AG09309 (cell line): ENCODE data around the gene GPATCH1.

Experiments
- DNase-seq: peaks from one replicate; pipeline ENCODE4 v3.0.0-alpha.2; 2010; ENCODE audit warnings: low read depth
- H3K4me3 ChIP-seq: 2 replicates; pipeline ENCODE4 v1.5.1; 2011; ENCODE audit warnings: mild to moderate bottlenecking, low read depth, low read length, moderate library complexity; ENCODE audit not compliant: control insufficient read depth
- TF ChIP-seq, protein P1 (sequence below): IDR thresholded peaks from 2 replicates; pipeline ENCODE4 v1.5.1; 2011; ENCODE audit warnings: mild to moderate bottlenecking, low read depth, low read length, inconsistent platforms; ENCODE audit not compliant: insufficient read depth, control insufficient read depth; ENCODE audit errors: missing control alignments

GPATCH1 gene

DNA sequence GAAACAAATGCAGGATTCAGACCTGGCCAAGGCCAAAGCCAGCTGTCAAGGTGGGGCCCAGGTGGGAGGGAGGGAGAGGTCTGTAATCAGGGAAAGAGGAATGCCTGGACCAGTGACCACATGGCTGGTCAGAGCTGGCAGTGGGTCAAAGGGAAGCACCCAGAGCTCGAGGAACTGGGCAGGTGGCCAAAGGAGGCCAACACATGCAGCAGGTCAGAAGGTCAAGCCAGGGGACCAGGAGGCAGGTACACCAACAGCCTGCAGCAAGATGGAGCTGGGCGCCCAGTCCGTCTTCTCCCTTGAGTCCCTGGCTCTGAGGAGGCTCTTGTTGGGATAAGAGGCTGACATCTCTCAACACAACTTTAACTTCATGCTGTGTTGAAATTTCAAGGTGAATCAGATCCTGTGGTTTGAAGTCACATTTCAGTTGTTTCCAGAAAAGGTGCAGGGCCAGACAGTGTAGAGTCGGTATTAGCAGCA lies 17.1 kb downstream of the GPATCH1 start:
- no peak overlapping the region for H3K4me3 ChIP-seq
- TF ChIP-seq, protein P1, sequence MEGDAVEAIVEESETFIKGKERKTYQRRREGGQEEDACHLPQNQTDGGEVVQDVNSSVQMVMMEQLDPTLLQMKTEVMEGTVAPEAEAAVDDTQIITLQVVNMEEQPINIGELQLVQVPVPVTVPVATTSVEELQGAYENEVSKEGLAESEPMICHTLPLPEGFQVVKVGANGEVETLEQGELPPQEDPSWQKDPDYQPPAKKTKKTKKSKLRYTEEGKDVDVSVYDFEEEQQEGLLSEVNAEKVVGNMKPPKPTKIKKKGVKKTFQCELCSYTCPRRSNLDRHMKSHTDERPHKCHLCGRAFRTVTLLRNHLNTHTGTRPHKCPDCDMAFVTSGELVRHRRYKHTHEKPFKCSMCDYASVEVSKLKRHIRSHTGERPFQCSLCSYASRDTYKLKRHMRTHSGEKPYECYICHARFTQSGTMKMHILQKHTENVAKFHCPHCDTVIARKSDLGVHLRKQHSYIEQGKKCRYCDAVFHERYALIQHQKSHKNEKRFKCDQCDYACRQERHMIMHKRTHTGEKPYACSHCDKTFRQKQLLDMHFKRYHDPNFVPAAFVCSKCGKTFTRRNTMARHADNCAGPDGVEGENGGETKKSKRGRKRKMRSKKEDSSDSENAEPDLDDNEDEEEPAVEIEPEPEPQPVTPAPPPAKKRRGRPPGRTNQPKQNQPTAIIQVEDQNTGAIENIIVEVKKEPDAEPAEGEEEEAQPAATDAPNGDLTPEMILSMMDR = no peak
- DNase-seq = no peak

DNA sequence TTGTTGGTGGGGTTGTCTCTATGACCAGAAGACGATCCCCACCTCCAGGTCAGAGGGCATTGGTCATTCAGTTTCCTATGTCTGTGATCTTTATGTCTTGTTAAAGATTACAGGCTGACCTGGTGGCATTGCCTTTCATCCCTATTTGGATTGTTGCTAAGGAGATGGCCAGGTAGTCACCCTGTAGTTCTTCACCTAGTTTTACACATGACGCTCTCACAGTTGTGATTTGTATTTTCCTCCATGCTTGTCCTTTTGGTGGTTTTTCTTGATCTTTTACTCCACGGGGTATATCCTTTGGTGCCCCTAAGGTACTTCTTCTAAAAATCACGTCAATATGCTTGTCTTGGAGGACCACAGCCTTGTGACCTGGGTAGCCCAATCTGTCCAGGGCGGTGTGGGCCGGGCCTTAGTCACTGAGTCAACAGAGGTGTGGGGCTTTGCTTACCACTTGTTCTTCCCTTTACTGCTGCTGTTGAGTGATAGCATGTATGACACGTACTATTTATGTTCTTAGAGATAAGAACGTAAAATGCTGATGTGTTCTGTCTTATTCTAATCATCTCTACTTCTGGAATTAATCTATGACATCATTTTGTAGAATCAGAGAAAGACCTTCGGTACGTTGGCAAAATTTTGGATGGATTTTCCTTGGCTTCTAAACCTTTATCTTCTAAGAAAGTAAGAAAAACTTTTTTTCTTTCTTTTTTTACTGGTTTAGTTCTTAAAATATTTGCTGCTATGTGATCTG lies 20.1 kb downstream of the GPATCH1 start:
- TF ChIP-seq, protein P1 = no peak
- no peak for DNase-seq
- no peak overlapping the region for H3K4me3 ChIP-seq

DNA sequence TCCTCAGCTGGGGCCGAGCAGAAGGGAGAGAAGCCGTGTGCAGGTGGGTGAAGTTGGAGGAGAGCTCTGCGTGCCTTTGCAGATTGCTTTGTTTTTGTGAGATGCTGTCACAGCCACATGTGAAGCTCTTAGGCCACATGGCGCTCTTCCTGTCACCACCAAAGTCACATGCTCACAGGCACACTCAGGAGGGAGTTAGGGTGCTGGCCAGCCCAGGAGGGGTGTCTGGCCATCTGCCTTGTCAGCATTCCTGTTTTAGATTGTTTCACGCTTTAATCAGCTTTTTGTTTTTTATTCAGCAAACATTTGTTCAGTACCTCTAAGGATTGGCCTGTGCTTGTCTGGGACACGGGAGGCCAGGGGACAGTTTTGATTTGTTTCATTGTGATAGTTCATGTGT lies 21.9 kb downstream of the GPATCH1 start:
- DNase-seq = no peak
- TF ChIP-seq, protein P1 = no peak
- no peak overlapping the region for H3K4me3 ChIP-seq

DNA sequence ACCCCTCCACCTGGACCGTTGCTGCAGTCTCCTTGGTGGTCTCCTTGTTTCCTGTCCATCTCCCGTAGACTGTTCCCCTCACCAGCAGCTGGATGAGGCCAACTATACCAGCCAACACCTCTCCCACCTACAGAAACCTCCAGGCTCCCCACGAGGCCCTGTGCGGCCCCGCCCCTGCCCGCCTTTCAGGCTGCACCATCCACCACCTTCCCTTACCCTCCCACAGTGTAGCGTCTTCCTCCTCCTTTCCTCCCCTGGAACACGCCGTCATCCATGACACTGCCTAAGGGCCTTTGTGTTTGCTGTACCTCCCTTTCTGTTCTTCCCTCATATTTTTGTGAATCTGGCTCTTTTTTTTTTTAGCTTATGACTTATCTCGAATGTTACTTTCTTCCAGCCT lies 27.2 kb downstream of the GPATCH1 start:
- no peak for DNase-seq
- TF ChIP-seq, protein P1 = no peak

DNA sequence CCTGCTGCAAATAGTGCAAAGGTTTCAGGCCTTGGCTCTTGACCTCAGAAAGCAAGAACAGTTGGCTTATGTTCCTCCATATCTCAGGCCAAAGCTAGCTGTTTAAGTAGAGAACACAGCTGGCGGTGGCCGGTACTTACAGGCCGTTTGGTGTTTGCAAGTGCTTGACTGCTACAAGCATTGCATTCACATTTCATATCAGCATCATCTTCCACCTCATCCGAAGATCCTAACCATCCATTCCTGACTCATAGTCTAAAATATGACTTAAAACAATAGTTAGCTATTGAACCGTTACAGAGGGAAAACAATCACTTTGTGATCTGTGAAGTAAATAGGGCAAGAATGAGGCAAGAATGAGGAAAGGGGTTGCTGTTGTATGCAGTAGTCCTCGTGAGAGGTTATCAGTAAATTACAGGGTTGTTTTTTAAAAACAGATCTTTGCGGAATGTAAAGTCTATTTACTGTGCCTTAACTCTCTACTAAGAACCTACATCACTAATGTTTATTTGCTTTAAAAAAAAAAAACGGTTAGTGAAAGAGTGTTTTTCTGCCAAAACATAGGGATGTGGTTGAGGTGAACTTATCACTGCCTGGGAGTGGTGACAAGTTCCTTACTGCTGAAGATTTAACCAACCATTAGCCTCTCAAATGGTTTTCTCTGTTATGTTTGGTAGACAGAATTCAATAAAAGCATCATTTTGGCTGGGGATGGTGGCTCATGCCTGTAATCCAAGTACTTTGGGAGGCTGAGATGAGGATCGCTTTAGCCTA lies 29.3 kb downstream of the GPATCH1 start:
- H3K4me3 ChIP-seq = no peak overlapping the region
- TF ChIP-seq, protein P1 = no peak
- DNase-seq = no peak

More for the DNA sequence above, 27.2 kb downstream of the GPATCH1 start:
- no peak overlapping the region for H3K4me3 ChIP-seq

DNA sequence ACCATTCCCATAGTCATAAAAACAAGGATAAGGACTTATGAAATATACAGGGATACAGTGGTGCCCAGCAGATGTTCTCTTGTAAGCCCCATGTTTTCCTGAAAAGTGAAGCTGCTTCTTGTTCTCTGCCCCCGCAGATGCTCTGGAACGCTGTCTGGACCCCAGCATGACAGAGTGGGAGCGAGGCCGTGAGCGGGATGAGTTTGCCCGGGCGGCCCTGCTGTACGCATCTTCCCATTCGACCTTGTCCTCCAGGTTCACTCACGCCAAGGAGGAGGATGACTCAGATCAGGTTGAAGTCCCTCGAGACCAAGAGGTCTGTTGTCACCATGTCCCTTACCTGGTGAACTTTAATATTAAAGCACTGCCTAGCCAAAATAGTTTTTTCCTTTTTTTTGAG lies 30.6 kb downstream of the GPATCH1 start:
- DNase-seq = no peak
- H3K4me3 ChIP-seq = no peak overlapping the region
- TF ChIP-seq, protein P1 = no peak
